WTC11 (cell line): ENCODE measurements around the gene RABEP1. TPM values are rescaled to one million over a fixed set of nuclear protein-coding genes. Genes with fewer than 3 reads are reported as not detected.

Experiments used
- ATAC-seq: fragments of 200-7000 bp; cut with Tn5 transposase; 2 replicates; pipeline ENCODE4 v1.10.0; 2021; ENCODE audit warnings: mild to moderate bottlenecking, moderate library complexity
- CTCF ChIA-PET: fragments of 300-600 bp; sonication (Branson Sonifier 250); formaldehyde crosslinking; loops from one replicate; lab custom pipeline; 2021; ENCODE audit warnings: antibody characterized with exemption; lab: Charles Lee
- POLR2A ChIA-PET: fragments of 350-600 bp; sonication (Branson Sonifier 250); formaldehyde crosslinking; loops from one replicate; lab custom pipeline; 2021; ENCODE audit warnings: antibody characterized with exemption; lab: Charles Lee
- DNase-seq: peaks from one replicate; pipeline ENCODE4 v3.0.0; 2021; ENCODE audit warnings: low spot score
- H3K27ac Mint-ChIP-seq: 2 replicates; pipeline ENCODE4 v1.8.0; 2021; ENCODE audit warnings: mixed read lengths
- H3K27me3 Mint-ChIP-seq: 2 replicates; pipeline ENCODE4 v1.8.0; 2021; ENCODE audit warnings: low read depth, mild to moderate bottlenecking, moderate library complexity, mixed read lengths
- H3K36me3 Mint-ChIP-seq: 2 replicates; pipeline ENCODE4 v1.8.0; 2021; ENCODE audit warnings: mixed read lengths
- H3K4me1 Mint-ChIP-seq: 2 replicates; pipeline ENCODE4 v1.8.0; 2022; ENCODE audit warnings: mixed read lengths
- H3K4me3 Mint-ChIP-seq: 2 replicates; pipeline ENCODE4 v1.8.0; 2021; ENCODE audit warnings: mild to moderate bottlenecking, moderate library complexity, mixed read lengths
- H3K9me3 Mint-ChIP-seq: 2 replicates; pipeline ENCODE4 v1.8.0; 2021; ENCODE audit warnings: mixed read lengths
- CDX4 ChIP-seq: fragments of 250-450 bp; sonication (Bioruptor Pico); IDR thresholded peaks from 2 replicates; pipeline ENCODE4 v1.9.0; 2021; ENCODE audit warnings: moderate library complexity, mild to moderate bottlenecking, inconsistent platforms, borderline replicate concordance
- CTCF ChIP-seq: fragments of 200-600 bp; IDR thresholded peaks from 2 replicates; pipeline ENCODE4 v1.8.0; 2022; ENCODE audit warnings: antibody characterized with exemption
- E2F1 ChIP-seq: sonication (generic); formaldehyde crosslinking; IDR thresholded peaks from 2 replicates; pipeline ENCODE4 v1.8.0; 2022; ENCODE audit warnings: mild to moderate bottlenecking, missing genetic modification reagents
- MLX ChIP-seq: sonication (generic); formaldehyde crosslinking; IDR thresholded peaks from 2 replicates; pipeline ENCODE4 v1.8.1; 2023; ENCODE audit warnings: mild to moderate bottlenecking, missing genetic modification reagents, moderate library complexity
- MXD4 ChIP-seq: fragments of 250-450 bp; sonication (Bioruptor Pico); IDR thresholded peaks from 2 replicates; pipeline ENCODE4 v1.8.0; 2021; ENCODE audit warnings: mild to moderate bottlenecking, moderate library complexity, borderline replicate concordance
- NFATC4 ChIP-seq: fragments of 250-450 bp; sonication (Bioruptor Pico); IDR thresholded peaks from 2 replicates; pipeline ENCODE4 v1.9.0; 2021; ENCODE audit warnings: mild to moderate bottlenecking
- NR1H2 ChIP-seq: sonication (generic); formaldehyde crosslinking; IDR thresholded peaks from 2 replicates; pipeline ENCODE4 v1.9.0; 2021; ENCODE audit warnings: mild to moderate bottlenecking, moderate library complexity, missing genetic modification reagents
- RELA ChIP-seq: sonication (generic); formaldehyde crosslinking; IDR thresholded peaks from 2 replicates; pipeline ENCODE4 v1.8.1; 2022; ENCODE audit warnings: missing genetic modification reagents, mild to moderate bottlenecking, borderline replicate concordance
- RORB ChIP-seq: fragments of 250-450 bp; sonication (Bioruptor Pico); IDR thresholded peaks from 2 replicates; pipeline ENCODE4 v1.9.0; 2021; ENCODE audit warnings: mild to moderate bottlenecking
- SMAD4 ChIP-seq: sonication (generic); formaldehyde crosslinking; IDR thresholded peaks from 2 replicates; pipeline ENCODE4 v1.8.0; 2022; ENCODE audit warnings: mild to moderate bottlenecking, missing genetic modification reagents
- SP1 ChIP-seq: sonication (generic); formaldehyde crosslinking; conservative IDR thresholded peaks from 2 replicates; pipeline ENCODE4 v1.8.1; 2022; ENCODE audit warnings: missing genetic modification reagents
- TEAD4 ChIP-seq: sonication (generic); formaldehyde crosslinking; IDR thresholded peaks from 2 replicates; pipeline ENCODE4 v1.8.0; 2022; ENCODE audit warnings: mild to moderate bottlenecking, missing genetic modification reagents
- TP53 ChIP-seq: sonication (generic); formaldehyde crosslinking; IDR thresholded peaks from 2 replicates; pipeline ENCODE4 v1.8.1; 2023; ENCODE audit warnings: mild to moderate bottlenecking, missing genetic modification reagents
- ZNF121 ChIP-seq: sonication (generic); formaldehyde crosslinking; IDR thresholded peaks from 2 replicates; pipeline ENCODE4 v1.8.0; 2023; ENCODE audit warnings: missing genetic modification reagents
- ZNF263 ChIP-seq: sonication (generic); formaldehyde crosslinking; IDR thresholded peaks from 2 replicates; pipeline ENCODE4 v1.8.1; 2022; ENCODE audit warnings: low read depth, mild to moderate bottlenecking, moderate library complexity, missing genetic modification reagents
- ZNF317 ChIP-seq: sonication (generic); formaldehyde crosslinking; IDR thresholded peaks from 2 replicates; pipeline ENCODE4 v1.8.1; 2023; ENCODE audit warnings: low read depth, mild to moderate bottlenecking, moderate library complexity, missing genetic modification reagents, borderline replicate concordance
- ZNF512 ChIP-seq: sonication (generic); formaldehyde crosslinking; IDR thresholded peaks from 2 replicates; pipeline ENCODE4 v1.8.1; 2022; ENCODE audit warnings: missing genetic modification reagents, borderline replicate concordance
- ZNF532 ChIP-seq: fragments of 250-450 bp; sonication (Bioruptor Pico); IDR thresholded peaks from 2 replicates; pipeline ENCODE4 v1.9.0; 2021; ENCODE audit warnings: mild to moderate bottlenecking, borderline replicate concordance
- ZNF671 ChIP-seq: fragments of 250-450 bp; sonication (Bioruptor Pico); IDR thresholded peaks from 2 replicates; pipeline ENCODE4 v1.8.0; 2021; ENCODE audit warnings: mild to moderate bottlenecking
- total RNA-seq: library from RNA; stranded (reverse); gene quantifications from 3 replicates; pipeline ENCODE4 v1.2.3, GENCODE V29; 2021
- TF ChIP-seq, protein P1 (sequence below): sonication (generic); formaldehyde crosslinking; IDR thresholded peaks from 2 replicates; pipeline ENCODE4 v1.8.1; 2022; ENCODE audit warnings: mild to moderate bottlenecking, missing genetic modification reagents, moderate library complexity, borderline replicate concordance
- TF ChIP-seq, protein P2 (sequence below): sonication (generic); formaldehyde crosslinking; IDR thresholded peaks from 2 replicates; pipeline ENCODE4 v1.8.1; 2023; ENCODE audit warnings: mild to moderate bottlenecking, missing genetic modification reagents

The RABEP1 gene
- total RNA-seq, 1 experiment from 2014 or later, result 40.9 TPM

DNA sequence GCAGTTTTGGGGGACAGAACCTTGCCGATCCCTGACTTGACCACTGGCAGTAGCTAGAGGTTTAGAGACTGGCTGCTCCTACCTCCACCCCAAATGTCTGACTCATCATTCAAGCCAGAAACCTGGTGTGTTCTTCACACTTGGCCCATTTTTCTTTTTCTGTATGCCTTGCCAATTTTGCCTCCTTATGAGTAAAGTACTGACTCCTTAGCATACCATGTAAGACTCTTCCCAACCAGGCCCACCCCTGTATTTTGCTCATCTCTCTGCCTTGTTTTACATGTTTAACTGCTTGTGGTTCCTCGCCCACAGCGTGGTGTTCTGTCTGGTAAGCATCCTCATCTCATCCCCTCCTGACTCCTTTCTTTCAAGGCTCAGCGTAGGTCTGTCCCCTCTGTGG, 99.5 kb downstream of the RABEP1 start (continued):
- no peak for TF ChIP-seq MLX (CRISPR knock-in tag)
- TF ChIP-seq, all 79 proteins: peak for 0

DNA sequence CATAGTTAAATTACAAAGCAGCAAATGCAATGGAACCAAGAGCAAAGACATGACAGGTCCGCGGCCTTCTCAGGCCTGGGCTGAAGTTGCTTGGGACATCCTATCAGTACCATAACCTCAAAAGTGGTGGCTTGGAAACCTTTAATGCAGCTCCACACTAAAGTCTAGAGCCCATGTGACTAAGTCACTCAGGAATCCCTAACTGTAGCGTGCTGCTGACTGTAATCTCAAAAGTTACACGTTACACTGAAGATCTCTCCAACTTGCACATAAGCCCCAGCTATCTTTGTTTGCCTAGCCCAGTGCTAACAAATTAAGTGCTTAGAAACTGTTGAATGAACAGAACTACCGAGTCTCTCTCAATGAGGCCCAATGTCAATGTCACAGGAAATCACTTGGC, 109.6 kb downstream of the RABEP1 start:
- POLR2A ChIA-PET, result interaction anchor here (0.9 kb wide), 1 partner anchor 28 kb away, joined by 3 read pairs; the partner anchor contains the start of gene NUP88
- Mint-ChIP-seq H3K9me3 (no peaks in the 10 kb centered on the region), H3K4me3 (no peak overlapping the region), H3K36me3 (peaks cover 68% of the 10 kb centered on the region), H3K27me3 (no peaks in the 10 kb centered on the region), H3K4me1 (no peaks in the 10 kb centered on the region), H3K27ac (no peak overlapping the region)
- CTCF ChIA-PET, result no interaction called here
- DNase-seq (no peak), ATAC-seq (no peak)
- no peak for TF ChIP-seq ZNF317 (CRISPR knock-in tag)
- TF ChIP-seq RELA (CRISPR knock-in tag), result no peak
- no peak for TF ChIP-seq MXD4 (CRISPR knock-in tag)
- TF ChIP-seq TP53 (CRISPR knock-in tag), result no peak
- TF ChIP-seq SP1 (CRISPR knock-in tag), result no peak
- no peak for TF ChIP-seq ZNF121 (CRISPR knock-in tag)
- no peak for TF ChIP-seq RORB (CRISPR knock-in tag)
- TF ChIP-seq ZNF671, result no peak
- TF ChIP-seq SMAD4 (CRISPR knock-in tag), result no peak
- no peak for TF ChIP-seq TEAD4 (CRISPR knock-in tag)
- TF ChIP-seq CDX4 (CRISPR knock-in tag), result no peak
- TF ChIP-seq CTCF, result no peak
- no peak for TF ChIP-seq NR1H2 (CRISPR knock-in tag)

GRCh38 chr17:5396612-5397011, 114.5 kb downstream of the RABEP1 start:
- Mint-ChIP-seq H3K27me3 (no peaks in the 10 kb centered on the region), H3K4me1 (no peaks in the 10 kb centered on the region), H3K9me3 (no peaks in the 10 kb centered on the region), H3K36me3 (peaks cover 68% of the 10 kb centered on the region), H3K4me3 (no peak overlapping the region), H3K27ac (no peak overlapping the region)
- DNase-seq (no peak), ATAC-seq (no peak)
- POLR2A ChIA-PET, result no interaction called here
- CTCF ChIA-PET, result no interaction called here
- TF ChIP-seq ZNF532 (CRISPR knock-in tag), result no peak
- TF ChIP-seq, protein P1, sequence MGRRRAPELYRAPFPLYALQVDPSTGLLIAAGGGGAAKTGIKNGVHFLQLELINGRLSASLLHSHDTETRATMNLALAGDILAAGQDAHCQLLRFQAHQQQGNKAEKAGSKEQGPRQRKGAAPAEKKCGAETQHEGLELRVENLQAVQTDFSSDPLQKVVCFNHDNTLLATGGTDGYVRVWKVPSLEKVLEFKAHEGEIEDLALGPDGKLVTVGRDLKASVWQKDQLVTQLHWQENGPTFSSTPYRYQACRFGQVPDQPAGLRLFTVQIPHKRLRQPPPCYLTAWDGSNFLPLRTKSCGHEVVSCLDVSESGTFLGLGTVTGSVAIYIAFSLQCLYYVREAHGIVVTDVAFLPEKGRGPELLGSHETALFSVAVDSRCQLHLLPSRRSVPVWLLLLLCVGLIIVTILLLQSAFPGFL (CRISPR knock-in tag), result no peak
- no peak for TF ChIP-seq ZNF512
- no peak for TF ChIP-seq ZNF263 (CRISPR knock-in tag)
- TF ChIP-seq E2F1 (CRISPR knock-in tag), result no peak
- TF ChIP-seq, protein P2, sequence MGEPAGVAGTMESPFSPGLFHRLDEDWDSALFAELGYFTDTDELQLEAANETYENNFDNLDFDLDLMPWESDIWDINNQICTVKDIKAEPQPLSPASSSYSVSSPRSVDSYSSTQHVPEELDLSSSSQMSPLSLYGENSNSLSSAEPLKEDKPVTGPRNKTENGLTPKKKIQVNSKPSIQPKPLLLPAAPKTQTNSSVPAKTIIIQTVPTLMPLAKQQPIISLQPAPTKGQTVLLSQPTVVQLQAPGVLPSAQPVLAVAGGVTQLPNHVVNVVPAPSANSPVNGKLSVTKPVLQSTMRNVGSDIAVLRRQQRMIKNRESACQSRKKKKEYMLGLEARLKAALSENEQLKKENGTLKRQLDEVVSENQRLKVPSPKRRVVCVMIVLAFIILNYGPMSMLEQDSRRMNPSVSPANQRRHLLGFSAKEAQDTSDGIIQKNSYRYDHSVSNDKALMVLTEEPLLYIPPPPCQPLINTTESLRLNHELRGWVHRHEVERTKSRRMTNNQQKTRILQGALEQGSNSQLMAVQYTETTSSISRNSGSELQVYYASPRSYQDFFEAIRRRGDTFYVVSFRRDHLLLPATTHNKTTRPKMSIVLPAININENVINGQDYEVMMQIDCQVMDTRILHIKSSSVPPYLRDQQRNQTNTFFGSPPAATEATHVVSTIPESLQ (CRISPR knock-in tag), result no peak
- no peak for TF ChIP-seq NFATC4 (CRISPR knock-in tag)
